ENCODE measurements around the gene CLEC9A. TPM values are rescaled to one million over a fixed set of nuclear protein-coding genes. Genes with fewer than 3 reads are reported as not detected.

The CLEC9A gene
- polyA plus RNA-seq, 2 of the 4 experiments (the other 2 are of a cell fraction), result not detected

- no peak overlapping the region for H3K4me3 ChIP-seq
- ATAC-seq, result no peak
- H3K4me2 ChIP-seq, result no peak overlapping the region
- POLR2A ChIA-PET, result no interaction called here
- no peaks in the 10 kb centered on the region for H3K9me3 ChIP-seq
- no peak for DNase-seq (ENCODE audit: low read depth in 1 of 2, low spot score in 1 of 2)
- CTCF ChIA-PET, result no interaction called here
- 45% methylated on average over 4 of the region's 4 CpGs for WGBS (ENCODE audit: missing lambda C conversion rate)
- no peaks in the 10 kb centered on the region for H3K4me1 ChIP-seq
- no peak for FAIRE-seq
- TF ChIP-seq CEBPB (IDR thresholded peaks at IDR 0.05) (no peak), HOXB13 (CRISPR knock-in tag; IDR thresholded peaks at IDR 0.05; ENCODE audit: low read depth) (no peak), RCOR1 (IDR thresholded peaks at IDR 0.05; ENCODE audit: low read depth, low read length) (no peak), HES2 (IDR thresholded peaks at IDR 0.05) (no peak), HOXB5 (CRISPR knock-in tag; IDR thresholded peaks at IDR 0.05) (no peak), ZSCAN20 (CRISPR knock-in tag; IDR thresholded peaks at IDR 0.05) (no peak), FOSL2 (IDR thresholded peaks at IDR 0.05) (no peak), FOSL2 (CRISPR knock-in tag; IDR thresholded peaks at IDR 0.05) (no peak), MAX (IDR thresholded peaks at IDR 0.05) (no peak), HDAC2 (IDR thresholded peaks at IDR 0.05) (no peak), HMGXB4 (CRISPR knock-in tag; IDR thresholded peaks at IDR 0.05; ENCODE audit: borderline replicate concordance) (no peak), SMC3 (IDR thresholded peaks at IDR 0.05) (no peak), GATA3 (IDR thresholded peaks at IDR 0.05; ENCODE audit: borderline replicate concordance) (no peak), ELK1 (IDR thresholded peaks at IDR 0.05; ENCODE audit: low read depth, low read length) (no peak), ATOH8 (CRISPR knock-in tag; IDR thresholded peaks at IDR 0.05; ENCODE audit: low read depth) (no peak), SREBF2 (IDR thresholded peaks at IDR 0.05) (no peak), ESRRA (IDR thresholded peaks at IDR 0.05; ENCODE audit: borderline replicate concordance, low read length) (no peak), POLR2A (IDR thresholded peaks at IDR 0.05; ENCODE audit: low read length) (no peak), FOSB (CRISPR knock-in tag; IDR thresholded peaks at IDR 0.05) (no peak), NFE2L2 (conservative IDR thresholded peaks at IDR 0.05; ENCODE audit: low read length) (no peak)
- no peak overlapping the region for H3K27ac ChIP-seq
Measured at GRCh38 chr12:9992296-9992695, 38.2 kb upstream of the CLEC9A start.

GRCh38 chr12:9999016-9999415 is 31.5 kb upstream of the CLEC9A start, which contains the start of gene CLEC1B:
TSS of gene CLEC1B (minus strand) at chr12:9999121. CDS start at chr12:9999100, 21 bp downstream.
- no peak for DNase-seq (ENCODE audit: low read depth in 1 of 2, low spot score in 1 of 2)
- no peak for FAIRE-seq
- TF ChIP-seq PBX3 (IDR thresholded peaks at IDR 0.05) (no peak), FOSB (CRISPR knock-in tag; IDR thresholded peaks at IDR 0.05) (no peak), ESRRA (IDR thresholded peaks at IDR 0.05; ENCODE audit: borderline replicate concordance, low read length) (no peak), TP53 (CRISPR knock-in tag; IDR thresholded peaks at IDR 0.05) (no peak), RCOR1 (IDR thresholded peaks at IDR 0.05; ENCODE audit: low read depth, low read length) (no peak)
- Histone ChIP-seq H3K4me1 (no peaks in the 10 kb centered on the region), H3K9me3 (no peaks in the 10 kb centered on the region), H3K4me3 (no peak within 1 kb of the TSS), H3K27ac (no peak within 1 kb of the TSS), H3K4me2 (no peak within 1 kb of the TSS)
- WGBS (ENCODE audit: missing lambda C conversion rate), result 47% methylated on average over 3 of the region's 3 CpGs
- ChIA-PET POLR2A (no interaction called here), CTCF (interaction anchor here (0.6 to 4.5 kb wide), 2 partner anchors 12 to 191 kb away, joined by 3 to 19 read pairs; partner anchors contain the start of gene CLEC12B)
- no peak for ATAC-seq

Data from A549 (cell line).